Smooth muscle cell (in vitro differentiated cells): ENCODE measurements around the gene NPIPA5. TPM values are rescaled to one million over a fixed set of nuclear protein-coding genes. Genes with fewer than 3 reads are reported as not detected.
"Not testable (repeated sequence)": the region's sequence is repeated elsewhere in the genome, so short reads cannot be mapped to it uniquely, and the experiment has no call there.

Experiments
- DNase-seq: peaks from one replicate; lab custom pipeline; 2025; ENCODE audit not compliant: unreplicated experiment; lab: John Stamatoyannopoulos, UW
- H2AFZ ChIP-seq: fragments of 200-600 bp; sonication (generic); 2 replicates; pipeline ENCODE4 v1.6.0; 2016; ENCODE audit warnings: antibody characterized with exemption, low read depth, mild to moderate bottlenecking
- H3F3A ChIP-seq: fragments of 200-600 bp; sonication (generic); 2 replicates; pipeline ENCODE4 v1.6.0; 2017; ENCODE audit warnings: antibody characterized with exemption, low read depth
- H3K27ac ChIP-seq: fragments of 200-600 bp; sonication (generic); 2 replicates; pipeline ENCODE4 v1.5.1; 2016; ENCODE audit warnings: low read depth, mild to moderate bottlenecking
- H3K27me3 ChIP-seq: fragments of 200-600 bp; sonication (generic); 2 replicates; pipeline ENCODE4 v1.6.1; 2016; ENCODE audit warnings: low read depth, mild to moderate bottlenecking
- H3K36me3 ChIP-seq: fragments of 200-600 bp; sonication (generic); 2 replicates; pipeline ENCODE4 v1.5.1; 2016; ENCODE audit warnings: low read depth
- H3K4me1 ChIP-seq: fragments of 200-600 bp; sonication (generic); 2 replicates; pipeline ENCODE4 v1.5.1; 2016; ENCODE audit warnings: low read depth
- H3K4me2 ChIP-seq: fragments of 200-600 bp; sonication (generic); 2 replicates; pipeline ENCODE4 v1.6.0; 2016; ENCODE audit warnings: mild to moderate bottlenecking
- H3K4me3 ChIP-seq: fragments of 200-600 bp; sonication (generic); 2 replicates; pipeline ENCODE4 v1.5.1; 2016; ENCODE audit warnings: mild to moderate bottlenecking
- H3K79me2 ChIP-seq: fragments of 200-600 bp; sonication (generic); 2 replicates; pipeline ENCODE4 v1.6.0; 2016; ENCODE audit warnings: low read depth, mild to moderate bottlenecking
- H3K9ac ChIP-seq: fragments of 200-600 bp; sonication (generic); 2 replicates; pipeline ENCODE4 v1.6.0; 2016; ENCODE audit warnings: low read depth
- H3K9me3 ChIP-seq: fragments of 200-600 bp; sonication (generic); replicated peaks from 2 replicates; pipeline ENCODE4 v1.5.1; 2016; ENCODE audit warnings: low read depth
- H4K20me1 ChIP-seq: fragments of 200-600 bp; sonication (generic); 2 replicates; pipeline ENCODE4 v1.6.0; 2016; ENCODE audit warnings: low read depth
- CTCF ChIP-seq: fragments of 200-600 bp; sonication (generic); IDR thresholded peaks from 2 replicates; pipeline ENCODE4 v1.5.1; 2017; ENCODE audit warnings: borderline replicate concordance, mild to moderate bottlenecking, antibody characterized with exemption; ENCODE audit not compliant: insufficient read depth, poor library complexity, severe bottlenecking
- WGBS: methylation state at CpG from one replicate; pipeline ENCODE4 v1.1.7; 2016; ENCODE audit warnings: low lambda C conversion rate; 5-methylcytosine and 5-hydroxymethylcytosine counted together
- polyA plus RNA-seq: library from polyadenylated mRNA; unstranded; fragments of >200 nt; fragmentation: Nextera tagmentation; extraction: Ambion mirVana; gene quantifications from 2 replicates; pipeline ENCODE4 v1.2.1, GENCODE V29; 2016
- total RNA-seq: library from RNA; depleted of rRNA; stranded (reverse); fragments of >200 nt; gene quantifications from 2 replicates; pipeline ENCODE4 v1.2.3, GENCODE V29; 2014

The NPIPA5 gene
- total and polyA plus RNA-seq, 2 experiments from 2014 or later, result 0.77 TPM; not detected in 1

GRCh38 chr16:15403392-15403995 lies 25.4 kb upstream of the NPIPA5 start:
- no peak overlapping the region for H2AFZ ChIP-seq
- no peaks in the 10 kb centered on the region for H3K9me3 ChIP-seq
- no peak overlapping the region for H3K4me2 ChIP-seq
- H3K27me3 ChIP-seq, result no peaks in the 10 kb centered on the region
- no peaks in the 10 kb centered on the region for H3F3A ChIP-seq
- H3K4me3 ChIP-seq, result no peak overlapping the region
- H3K27ac ChIP-seq, result no peak overlapping the region
- no peaks in the 10 kb centered on the region for H3K36me3 ChIP-seq
- H3K79me2 ChIP-seq, result no peaks in the 10 kb centered on the region
- no peak for DNase-seq
- 93% methylated on average over 9 of the region's 9 CpGs for WGBS
- H4K20me1 ChIP-seq, result no peaks in the 10 kb centered on the region
- TF ChIP-seq CTCF, result no peak
- H3K9ac ChIP-seq, result no peak overlapping the region
- no peaks in the 10 kb centered on the region for H3K4me1 ChIP-seq

DNA sequence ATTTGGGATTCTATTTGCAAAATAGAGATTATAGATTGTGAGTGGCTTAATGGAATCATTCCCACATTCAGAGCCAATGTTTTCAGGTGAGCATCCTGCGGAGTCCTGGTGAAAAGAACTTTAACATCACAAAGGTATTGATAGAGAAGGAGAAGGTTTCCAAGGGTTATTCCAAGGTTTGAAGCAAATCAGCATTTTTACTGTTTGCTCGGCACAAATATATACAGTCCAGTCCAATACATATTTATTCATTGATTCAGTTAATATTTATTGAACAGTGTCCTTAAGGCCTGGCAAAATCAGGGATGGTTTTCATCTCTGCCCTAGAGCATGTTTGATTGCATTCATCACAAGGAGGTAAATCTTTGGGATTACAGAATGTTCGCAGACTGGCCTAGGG lies 23.9 kb upstream of the NPIPA5 start:
- Histone ChIP-seq H3K79me2 (no peaks in the 10 kb centered on the region), H3K9me3 (no peaks in the 10 kb centered on the region), H3K4me2 (no peak overlapping the region), H3K4me1 (no peaks in the 10 kb centered on the region), H3F3A (no peaks in the 10 kb centered on the region), H3K27ac (no peak overlapping the region), H3K9ac (no peak overlapping the region), H3K4me3 (no peak overlapping the region), H3K27me3 (no peaks in the 10 kb centered on the region), H3K36me3 (no peaks in the 10 kb centered on the region), H2AFZ (no peak overlapping the region), H4K20me1 (no peaks in the 10 kb centered on the region)
- 92% methylated on average over 3 of the region's 3 CpGs for WGBS
- no peak for DNase-seq
- TF ChIP-seq CTCF, result no peak

DNA sequence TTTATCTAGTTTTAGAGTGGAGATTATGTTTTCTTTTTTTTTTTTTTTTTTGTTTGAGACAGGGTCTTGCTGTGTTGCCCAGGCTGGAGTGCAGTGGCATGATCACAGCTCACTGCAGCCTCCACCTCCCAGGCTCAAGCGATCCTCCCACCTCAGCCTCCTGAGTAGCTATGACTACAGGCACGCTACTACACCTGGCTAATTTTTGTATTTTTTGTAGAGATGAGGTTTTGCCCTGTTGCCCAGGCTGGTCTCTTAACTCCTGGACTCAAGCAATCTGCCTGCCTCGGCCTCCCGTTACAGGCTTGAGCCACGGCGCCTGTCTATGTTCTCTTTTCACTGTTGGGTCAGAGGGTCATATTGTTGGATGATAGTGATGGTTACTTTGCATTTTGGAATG lies 22.2 kb upstream of the NPIPA5 start:
- not testable (repeated sequence) for DNase-seq

GRCh38 chr16:15399317-15399716 lies 21.2 kb upstream of the NPIPA5 start:
- Histone ChIP-seq H3K9me3 (no peaks in the 10 kb centered on the region), H3K27ac (no peak overlapping the region), H4K20me1 (no peaks in the 10 kb centered on the region), H3K9ac (no peak overlapping the region), H3K4me3 (no peak overlapping the region), H3K36me3 (no peaks in the 10 kb centered on the region), H3F3A (no peaks in the 10 kb centered on the region), H3K4me2 (no peak overlapping the region), H2AFZ (no peak overlapping the region), H3K4me1 (no peaks in the 10 kb centered on the region), H3K79me2 (no peaks in the 10 kb centered on the region), H3K27me3 (no peaks in the 10 kb centered on the region)
- WGBS, result 95% methylated on average over 3 of the region's 3 CpGs
- no peak for DNase-seq
- no peak for TF ChIP-seq CTCF

More for the DNA sequence above, 22.2 kb upstream of the NPIPA5 start:
- H3F3A ChIP-seq, H3K4me1 ChIP-seq, H3K4me2 ChIP-seq, H2AFZ ChIP-seq, H3K4me3 ChIP-seq, H3K36me3 ChIP-seq, H3K9me3 ChIP-seq, H3K79me2 ChIP-seq, H4K20me1 ChIP-seq, H3K9ac ChIP-seq, H3K27ac ChIP-seq, H3K27me3 ChIP-seq: not testable (repeated sequence)
- WGBS, result 95% methylated on average over 6 of the region's 6 CpGs
